ENCODE data around the gene SMIM35.

GRCh38 chr11:117993988-117994745, 92.6 kb downstream of the SMIM35 start:
- TF ChIP-seq CTCF (IDR thresholded peaks at IDR 0.05; ENCODE audit: low read length) (no peak), EZH2 (IDR thresholded peaks at IDR 0.05; ENCODE audit: borderline replicate concordance, low read length) (no peak)
